Neuron (in vitro differentiated cells): ENCODE results near the gene ZSCAN10.
"Not testable (repeated sequence)": the region's sequence is repeated elsewhere in the genome, so short reads cannot be mapped to it uniquely, and the experiment has no call there.

ENCODE experiments used
- H2AFZ ChIP-seq: one replicate; pipeline ENCODE4 v1.6.1; 2013; ENCODE audit warnings: low read depth, mild to moderate bottlenecking, inconsistent platforms, low read length, moderate library complexity
- H3K27me3 ChIP-seq: one replicate; pipeline ENCODE4 v1.6.1; 2013; ENCODE audit warnings: low read length; ENCODE audit not compliant: insufficient read depth
- H3K36me3 ChIP-seq: one replicate; pipeline ENCODE4 v1.6.1; 2013; ENCODE audit warnings: low read length; ENCODE audit not compliant: insufficient read depth
- H3K4me1 ChIP-seq: one replicate; pipeline ENCODE4 v1.6.1; 2013; ENCODE audit warnings: low read length; ENCODE audit not compliant: insufficient read depth
- H3K4me3 ChIP-seq: 2 replicates; pipeline ENCODE4 v1.5.1; 2013; ENCODE audit warnings: mild to moderate bottlenecking, low read length, moderate library complexity
- H3K9me3 ChIP-seq: one replicate; pipeline ENCODE4 v1.6.1; 2013; ENCODE audit warnings: low read length

ZSCAN10 gene

DNA sequence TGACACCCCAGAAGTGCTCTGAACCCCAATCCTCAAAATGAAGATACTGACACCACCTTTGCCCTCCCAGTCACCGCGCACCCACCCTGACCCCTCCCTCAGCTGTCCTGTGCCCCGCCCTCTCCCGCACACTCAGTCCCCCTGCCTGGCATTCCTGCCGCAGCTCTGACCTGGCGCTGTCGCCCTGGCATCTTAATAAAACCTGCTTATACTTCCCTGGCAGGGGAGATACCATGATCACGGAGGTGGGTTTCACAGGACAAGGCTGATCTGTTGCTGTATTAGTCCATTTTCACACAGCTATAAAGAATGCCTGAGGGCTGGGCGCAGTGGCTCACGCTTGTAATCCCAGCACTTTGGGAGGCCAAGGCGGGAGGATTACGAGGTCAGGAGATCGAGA, 17.1 kb downstream of the ZSCAN10 start:
- H3K36me3 ChIP-seq, H3K4me3 ChIP-seq, H2AFZ ChIP-seq, H3K9me3 ChIP-seq, H3K4me1 ChIP-seq, H3K27me3 ChIP-seq: not testable (repeated sequence)

DNA sequence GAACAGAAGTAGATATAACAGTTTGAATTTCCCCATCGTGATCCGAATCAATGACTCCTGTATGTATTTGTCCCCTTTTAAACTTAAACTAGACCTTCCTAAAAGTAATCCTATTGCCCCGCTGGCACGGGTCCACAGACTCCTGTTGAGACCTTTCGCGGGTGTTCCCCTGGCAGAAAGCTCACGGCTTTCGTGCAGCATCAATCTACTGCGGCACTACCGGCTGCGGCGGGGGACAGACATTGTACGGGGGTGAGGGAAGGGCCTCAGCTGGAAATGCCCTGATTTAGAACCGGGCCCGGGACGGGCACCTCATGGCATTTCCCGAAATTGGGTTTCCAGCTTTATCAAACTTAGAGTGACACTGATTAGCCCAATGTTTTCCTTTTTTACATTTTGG, 19.1 kb downstream of the ZSCAN10 start:
- Histone ChIP-seq H3K9me3 (no peaks in the 10 kb centered on the region), H3K36me3 (no peaks in the 10 kb centered on the region), H3K4me3 (no peak overlapping the region), H3K4me1 (peaks cover 3% of the 10 kb centered on the region), H3K27me3 (peaks cover 13% of the 10 kb centered on the region), H2AFZ (no peak overlapping the region)

DNA sequence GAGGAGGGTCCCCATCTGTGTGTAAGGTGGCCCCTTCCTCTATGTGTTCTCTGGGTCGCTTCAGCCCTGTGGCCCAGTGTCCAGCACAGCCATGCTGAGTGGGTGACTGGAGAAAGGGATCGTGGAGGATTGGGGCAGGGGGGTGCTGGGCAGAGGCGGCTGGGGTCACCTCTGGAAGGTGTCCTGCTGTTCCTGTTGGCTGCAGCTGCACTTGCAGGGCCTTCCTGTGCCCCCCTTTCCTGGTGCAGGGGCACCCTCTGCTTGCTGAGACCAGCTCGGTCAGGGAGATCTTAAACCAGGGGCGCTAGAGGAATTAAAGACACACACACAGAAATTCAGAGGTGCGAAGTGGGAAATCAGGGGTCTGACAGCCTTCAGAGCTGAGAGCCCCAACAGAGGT, 22.5 kb downstream of the ZSCAN10 start:
- Histone ChIP-seq H3K4me3 (no peak overlapping the region), H3K36me3 (no peaks in the 10 kb centered on the region), H3K9me3 (no peaks in the 10 kb centered on the region), H2AFZ (no peak overlapping the region), H3K4me1 (no peaks in the 10 kb centered on the region), H3K27me3 (peaks cover 13% of the 10 kb centered on the region)

DNA sequence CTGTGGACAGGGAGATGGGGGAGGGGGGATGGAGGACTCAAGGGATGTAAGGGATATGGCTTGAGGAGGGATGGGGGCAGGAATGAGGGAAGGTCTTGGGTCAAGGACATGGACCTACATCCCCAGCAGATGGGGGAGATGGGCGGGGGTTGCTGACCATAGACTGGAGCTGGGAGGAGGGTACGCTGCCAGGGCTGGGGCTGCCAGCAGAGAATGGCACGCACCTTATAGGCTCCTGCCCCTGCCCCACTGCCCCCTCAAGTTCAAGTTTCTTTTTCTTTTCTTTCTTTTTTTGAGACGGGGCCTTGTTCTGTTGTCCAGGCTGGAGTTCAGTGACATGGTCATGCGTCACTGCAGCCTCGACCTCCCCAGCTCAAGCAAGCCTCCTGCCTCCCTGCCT, 23.1 kb downstream of the ZSCAN10 start:
- peaks cover 11% of the 10 kb centered on the region for H3K27me3 ChIP-seq
- not testable (repeated sequence) for H3K4me3 ChIP-seq, H3K4me1 ChIP-seq, H3K36me3 ChIP-seq, H3K9me3 ChIP-seq, H2AFZ ChIP-seq

DNA sequence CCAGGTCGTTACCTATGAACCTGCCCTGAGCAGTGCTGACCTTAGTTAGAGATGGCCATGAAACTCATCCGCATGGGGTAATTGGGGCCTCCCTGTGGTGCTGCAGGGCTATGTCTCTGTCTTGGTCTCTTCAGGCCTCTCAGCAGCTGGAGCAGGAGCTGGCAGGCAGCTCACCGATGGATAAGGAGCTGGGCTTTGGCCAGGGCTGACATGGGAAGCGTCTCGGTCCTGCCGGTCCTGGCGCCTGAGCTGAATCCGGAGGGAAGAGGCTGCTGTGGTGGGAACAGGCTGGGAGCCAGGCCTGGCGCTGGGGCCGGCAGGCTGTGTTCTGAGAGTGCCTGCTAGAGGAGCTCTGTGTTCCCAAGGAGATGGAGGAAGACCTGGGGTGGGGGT, 23.6 kb downstream of the ZSCAN10 start:
- no peaks in the 10 kb centered on the region for H3K4me1 ChIP-seq
- no peak overlapping the region for H2AFZ ChIP-seq
- no peaks in the 10 kb centered on the region for H3K36me3 ChIP-seq
- H3K9me3 ChIP-seq: no peaks in the 10 kb centered on the region
- no peak overlapping the region for H3K4me3 ChIP-seq
- H3K27me3 ChIP-seq: peaks cover 13% of the 10 kb centered on the region

DNA sequence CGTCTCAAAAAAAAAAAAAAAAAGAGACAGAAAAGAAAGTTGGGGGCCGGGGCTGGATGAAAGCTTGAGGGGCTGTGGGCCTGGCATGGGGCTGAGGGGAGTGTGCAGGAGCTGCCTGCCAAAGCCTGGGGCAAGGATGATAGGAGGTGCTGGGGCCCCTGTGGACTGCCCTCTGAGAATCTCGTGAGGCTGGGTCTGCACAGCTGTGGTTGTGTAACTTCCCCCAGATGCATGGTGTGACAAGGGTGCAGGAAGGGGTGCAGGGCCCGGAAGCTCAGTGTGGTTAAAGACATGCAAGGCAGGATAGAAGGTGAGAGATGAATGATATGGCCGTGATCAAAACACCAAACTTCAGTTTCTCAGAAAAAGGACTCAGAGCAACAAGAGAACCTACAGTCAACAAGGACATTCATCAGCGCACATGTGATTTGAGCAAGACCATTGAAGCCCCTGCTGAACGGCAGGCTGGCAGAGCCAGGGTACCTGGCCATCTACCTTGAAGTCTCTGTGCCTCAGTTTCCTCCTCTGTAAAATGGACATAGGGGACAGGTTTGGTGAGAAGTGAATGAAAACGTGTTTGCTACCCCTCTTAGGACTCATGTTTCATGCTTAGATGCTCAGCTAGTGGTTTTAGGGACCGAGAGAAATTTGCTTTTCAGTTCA, 24.1 kb downstream of the ZSCAN10 start:
- H3K9me3 ChIP-seq: no peaks in the 10 kb centered on the region
- no peaks in the 10 kb centered on the region for H3K4me1 ChIP-seq
- H3K27me3 ChIP-seq: peaks cover 13% of the 10 kb centered on the region
- no peaks in the 10 kb centered on the region for H3K36me3 ChIP-seq
- no peak overlapping the region for H2AFZ ChIP-seq
- no peak overlapping the region for H3K4me3 ChIP-seq

DNA sequence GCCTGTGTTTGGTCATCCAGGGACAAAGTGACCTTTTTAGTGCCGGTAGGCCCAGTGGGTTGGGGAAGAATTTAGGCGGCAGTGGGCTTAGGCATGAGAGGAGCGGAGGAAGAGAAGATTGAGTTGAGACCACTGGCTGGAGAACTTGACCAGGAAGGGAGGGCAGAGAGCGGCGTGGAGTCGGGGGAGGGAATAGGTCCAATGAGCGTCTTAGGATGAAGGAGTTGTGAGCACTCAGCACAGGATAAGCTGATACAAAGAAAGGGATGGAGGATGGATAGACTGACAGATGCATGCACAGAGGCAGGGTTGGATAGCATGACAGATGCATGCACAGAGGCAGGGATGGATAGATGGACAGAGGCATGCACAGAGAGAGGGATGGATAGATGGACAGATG, 25.6 kb downstream of the ZSCAN10 start:
- Histone ChIP-seq H3K4me3 (no peak overlapping the region), H3K27me3 (peaks cover 15% of the 10 kb centered on the region), H2AFZ (no peak overlapping the region), H3K4me1 (no peaks in the 10 kb centered on the region), H3K9me3 (no peaks in the 10 kb centered on the region), H3K36me3 (no peaks in the 10 kb centered on the region)

DNA sequence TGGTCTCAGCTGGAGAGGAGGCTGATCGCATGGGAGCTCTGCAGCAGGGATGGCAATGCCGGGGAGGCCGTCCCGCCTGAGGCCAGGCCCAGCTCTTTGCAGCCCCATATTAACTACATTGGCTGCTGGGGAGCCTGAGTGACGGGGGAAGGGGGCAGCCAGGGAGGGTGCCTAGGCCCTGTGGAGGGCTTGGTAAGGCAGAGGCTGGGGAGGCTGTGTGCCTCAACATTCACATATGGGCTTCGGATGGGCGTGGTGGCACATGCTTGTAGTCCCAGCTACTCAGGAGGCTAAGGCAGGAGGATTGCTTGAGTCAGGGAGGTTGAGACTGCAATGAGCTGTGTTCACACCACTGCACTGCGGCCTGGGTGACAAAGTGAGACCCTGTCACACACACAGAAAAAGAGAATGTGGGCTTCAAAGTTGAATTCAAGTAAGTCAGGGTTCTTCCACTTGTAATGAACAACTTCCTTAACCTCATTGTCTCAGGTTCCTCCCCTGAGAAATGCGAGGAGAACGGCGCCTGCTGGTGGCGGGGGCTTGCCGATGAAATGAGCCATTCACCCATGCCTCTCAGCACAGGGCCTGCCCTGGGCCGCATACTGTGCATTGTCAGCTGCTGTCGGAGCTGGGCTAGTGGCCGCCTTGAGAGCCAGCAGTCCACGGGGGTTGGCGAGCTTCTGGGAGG, 26.4 kb downstream of the ZSCAN10 start:
- H3K9me3 ChIP-seq, H3K4me1 ChIP-seq, H3K36me3 ChIP-seq, H3K4me3 ChIP-seq, H2AFZ ChIP-seq: not testable (repeated sequence)
- peaks cover 15% of the 10 kb centered on the region for H3K27me3 ChIP-seq

DNA sequence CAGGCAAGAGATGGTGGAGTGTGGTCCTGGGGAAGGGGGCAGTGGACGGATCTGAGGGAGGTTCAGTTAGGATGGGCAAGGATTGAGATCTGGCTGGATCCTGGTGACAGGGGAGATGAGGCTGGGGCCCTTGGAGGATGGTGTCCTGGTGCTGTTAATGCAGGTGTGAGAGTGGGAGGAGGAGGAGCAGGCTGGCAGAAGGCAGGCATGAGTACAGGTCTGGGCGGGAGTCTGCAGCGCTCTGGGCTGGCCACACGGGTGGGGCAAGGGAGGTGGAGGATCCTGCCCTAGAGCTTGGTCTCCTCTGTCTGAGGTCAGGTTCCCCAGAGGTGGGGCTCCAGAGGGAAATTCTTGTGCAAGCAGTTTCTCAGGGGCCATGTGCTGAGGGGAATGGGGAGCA, 26.9 kb downstream of the ZSCAN10 start:
- not testable (repeated sequence) for H2AFZ ChIP-seq, H3K36me3 ChIP-seq, H3K9me3 ChIP-seq, H3K4me1 ChIP-seq, H3K4me3 ChIP-seq
- peaks cover 13% of the 10 kb centered on the region for H3K27me3 ChIP-seq

DNA sequence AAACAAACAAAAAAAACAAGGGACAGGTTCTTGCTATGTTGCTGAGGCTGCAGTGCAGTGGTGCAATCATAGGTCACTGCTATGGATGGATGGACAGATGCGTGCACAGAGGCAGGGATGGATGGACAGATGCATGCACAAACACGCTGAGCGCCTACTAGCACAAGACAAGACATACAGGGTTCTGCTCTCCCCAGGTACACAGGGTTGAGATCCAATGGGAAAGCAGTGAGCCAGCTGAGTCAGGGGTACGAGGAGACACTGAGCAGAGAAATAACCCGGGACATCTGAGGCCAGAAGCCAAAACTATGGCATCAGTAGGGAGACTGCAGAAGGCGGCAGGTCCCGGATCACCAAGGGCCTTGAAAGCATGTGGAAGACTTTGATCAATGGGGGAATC, 27.4 kb downstream of the ZSCAN10 start:
- Histone ChIP-seq H2AFZ (no peak overlapping the region), H3K36me3 (no peaks in the 10 kb centered on the region), H3K4me1 (no peaks in the 10 kb centered on the region), H3K9me3 (no peaks in the 10 kb centered on the region), H3K27me3 (peaks cover 12% of the 10 kb centered on the region), H3K4me3 (no peak overlapping the region)

DNA sequence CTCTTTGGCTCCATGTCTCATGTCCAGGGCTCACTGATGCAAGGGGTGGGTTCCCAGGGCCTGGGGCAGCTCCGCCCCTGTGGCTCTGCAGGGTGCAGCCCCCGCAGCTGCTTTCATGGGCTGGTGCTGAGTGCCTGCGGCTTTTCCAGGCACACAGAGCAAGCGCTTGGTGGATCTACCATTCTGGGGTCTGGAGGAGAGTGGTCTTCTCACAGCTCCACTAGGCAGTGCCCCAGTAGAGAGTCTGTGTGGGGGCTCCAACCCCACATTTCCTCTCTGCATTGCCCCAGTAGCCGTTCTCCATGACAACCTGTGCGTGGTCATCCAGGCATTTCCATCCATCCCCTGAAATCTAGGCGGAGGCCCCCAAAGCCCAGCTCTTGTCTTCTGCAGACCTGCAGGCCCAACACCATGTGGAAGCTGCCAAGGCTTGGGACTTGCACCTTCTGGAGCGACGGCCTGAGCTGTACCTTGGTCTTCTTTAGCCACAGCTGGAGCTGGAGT, 28.4 kb downstream of the ZSCAN10 start:
- no peaks in the 10 kb centered on the region for H3K36me3 ChIP-seq
- no peaks in the 10 kb centered on the region for H3K4me1 ChIP-seq
- peaks cover 7% of the 10 kb centered on the region for H3K27me3 ChIP-seq
- H3K9me3 ChIP-seq: no peaks in the 10 kb centered on the region
- no peak overlapping the region for H2AFZ ChIP-seq
- no peak overlapping the region for H3K4me3 ChIP-seq

DNA sequence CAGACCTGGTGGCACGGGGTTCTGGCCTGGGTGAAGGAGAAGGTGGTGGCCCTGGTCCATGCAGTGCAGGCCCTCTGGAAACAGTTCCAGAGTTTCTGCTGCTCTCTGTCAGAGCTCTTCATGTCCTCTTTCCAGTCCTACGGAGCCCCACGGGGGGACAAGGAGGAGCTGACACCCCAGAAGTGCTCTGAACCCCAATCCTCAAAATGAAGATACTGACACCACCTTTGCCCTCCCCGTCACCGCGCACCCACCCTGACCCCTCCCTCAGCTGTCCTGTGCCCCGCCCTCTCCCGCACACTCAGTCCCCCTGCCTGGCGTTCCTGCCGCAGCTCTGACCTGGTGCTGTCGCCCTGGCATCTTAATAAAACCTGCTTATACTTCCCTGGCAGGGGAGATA, 29.9 kb downstream of the ZSCAN10 start:
- not testable (repeated sequence) for H3K9me3 ChIP-seq, H2AFZ ChIP-seq, H3K27me3 ChIP-seq, H3K4me1 ChIP-seq, H3K4me3 ChIP-seq, H3K36me3 ChIP-seq

DNA sequence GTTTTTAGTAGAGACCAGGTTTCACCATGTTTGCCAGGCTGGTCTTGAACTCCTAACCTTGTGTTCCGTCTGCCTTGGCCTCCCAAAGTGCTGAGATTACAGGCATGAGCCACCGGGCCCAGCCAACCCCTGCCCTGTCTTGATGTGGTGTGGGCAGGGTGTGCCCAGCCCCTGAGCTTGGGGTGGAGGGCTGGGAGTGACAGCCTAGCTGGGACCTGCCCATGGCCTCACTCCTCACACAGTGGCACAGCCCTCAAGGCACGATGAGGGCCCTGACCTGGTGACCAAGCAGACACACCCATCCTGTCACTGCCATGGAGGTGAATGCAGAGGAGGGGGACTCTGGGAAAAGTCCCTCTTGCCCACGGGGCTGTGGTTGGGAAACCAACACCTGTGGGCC, 30.6 kb downstream of the ZSCAN10 start:
- no peaks in the 10 kb centered on the region for H3K36me3 ChIP-seq
- no peaks in the 10 kb centered on the region for H3K4me1 ChIP-seq
- H3K9me3 ChIP-seq: peaks cover 3% of the 10 kb centered on the region
- no peak overlapping the region for H3K4me3 ChIP-seq
- H2AFZ ChIP-seq: no peak overlapping the region
- H3K27me3 ChIP-seq: peaks cover 6% of the 10 kb centered on the region

DNA sequence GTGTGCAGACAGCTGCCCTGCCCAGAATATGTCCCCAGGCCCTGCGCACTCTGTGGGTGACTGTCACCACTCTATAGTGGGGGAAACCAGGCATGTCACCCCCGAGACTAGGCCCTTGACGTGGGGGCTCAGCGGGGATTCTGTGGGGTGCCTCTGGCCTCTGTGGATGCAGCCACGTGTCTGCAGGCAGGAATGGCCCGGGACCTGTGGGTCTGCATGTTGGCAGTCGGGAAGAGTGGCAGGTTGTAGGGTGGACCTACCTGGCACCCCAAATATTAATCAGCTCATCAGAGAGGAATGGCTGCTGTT, 32.7 kb downstream of the ZSCAN10 start:
- H3K4me1 ChIP-seq: no peaks in the 10 kb centered on the region
- no peaks in the 10 kb centered on the region for H3K36me3 ChIP-seq
- H3K4me3 ChIP-seq: no peak overlapping the region
- H3K9me3 ChIP-seq: peaks cover 3% of the 10 kb centered on the region
- peaks cover 6% of the 10 kb centered on the region for H3K27me3 ChIP-seq
- no peak overlapping the region for H2AFZ ChIP-seq
